ENCODE data around the gene EGLN2. TPM values are rescaled to one million over a fixed set of nuclear protein-coding genes. Genes with fewer than 3 reads are reported as not detected.
A peak's percentile ranks its signal among the peaks of the same experiment; 100 is the strongest.

The EGLN2 gene
- total and polyA plus RNA-seq, 10 of the 15 experiments (the other 5 are each of a cell fraction or from before 2014, with no cell fraction given): 8.6 to 93.0 (median 66.8) TPM

DNA sequence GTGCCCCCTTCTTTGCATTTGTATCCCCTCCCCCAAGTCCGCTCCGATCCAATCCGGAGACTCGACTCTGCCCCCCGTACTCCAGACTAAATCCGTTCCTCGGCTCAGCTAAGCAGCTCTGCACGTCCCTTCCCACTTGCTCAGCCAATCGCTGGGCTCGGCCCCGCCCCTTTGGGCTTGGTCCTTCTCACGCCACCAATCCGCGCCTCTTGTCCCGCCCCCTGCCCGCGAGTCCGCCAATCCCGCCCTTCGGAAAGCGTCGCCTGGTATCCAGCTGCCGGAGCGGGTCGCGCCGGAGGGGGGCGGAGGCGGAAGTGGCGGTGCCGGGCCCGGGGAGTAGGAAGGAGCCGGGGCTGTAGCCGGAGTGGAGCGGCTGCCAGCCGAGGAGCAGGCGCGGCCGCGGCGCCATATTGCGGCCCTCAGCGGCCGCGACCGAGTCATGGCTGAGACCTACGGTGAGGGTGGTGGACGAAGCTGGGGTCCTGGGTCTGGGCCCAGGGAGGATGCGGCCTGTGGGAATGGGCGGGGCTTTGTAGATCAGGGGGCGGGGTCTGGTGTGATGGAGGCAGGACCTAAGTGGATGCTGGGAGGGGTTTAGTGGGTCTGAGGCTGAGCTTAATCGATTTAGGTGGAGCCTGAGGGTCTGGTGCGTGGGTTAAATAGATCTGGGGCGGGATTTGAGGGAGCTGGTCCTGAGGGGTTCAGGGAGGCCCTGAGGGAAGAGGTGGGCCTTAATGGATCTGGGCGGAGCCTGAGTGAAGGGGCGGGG lies 20.9 kb upstream of the EGLN2 start, which contains the start of gene RAB4B (continued):
- TF ChIP-seq, protein P1, sequence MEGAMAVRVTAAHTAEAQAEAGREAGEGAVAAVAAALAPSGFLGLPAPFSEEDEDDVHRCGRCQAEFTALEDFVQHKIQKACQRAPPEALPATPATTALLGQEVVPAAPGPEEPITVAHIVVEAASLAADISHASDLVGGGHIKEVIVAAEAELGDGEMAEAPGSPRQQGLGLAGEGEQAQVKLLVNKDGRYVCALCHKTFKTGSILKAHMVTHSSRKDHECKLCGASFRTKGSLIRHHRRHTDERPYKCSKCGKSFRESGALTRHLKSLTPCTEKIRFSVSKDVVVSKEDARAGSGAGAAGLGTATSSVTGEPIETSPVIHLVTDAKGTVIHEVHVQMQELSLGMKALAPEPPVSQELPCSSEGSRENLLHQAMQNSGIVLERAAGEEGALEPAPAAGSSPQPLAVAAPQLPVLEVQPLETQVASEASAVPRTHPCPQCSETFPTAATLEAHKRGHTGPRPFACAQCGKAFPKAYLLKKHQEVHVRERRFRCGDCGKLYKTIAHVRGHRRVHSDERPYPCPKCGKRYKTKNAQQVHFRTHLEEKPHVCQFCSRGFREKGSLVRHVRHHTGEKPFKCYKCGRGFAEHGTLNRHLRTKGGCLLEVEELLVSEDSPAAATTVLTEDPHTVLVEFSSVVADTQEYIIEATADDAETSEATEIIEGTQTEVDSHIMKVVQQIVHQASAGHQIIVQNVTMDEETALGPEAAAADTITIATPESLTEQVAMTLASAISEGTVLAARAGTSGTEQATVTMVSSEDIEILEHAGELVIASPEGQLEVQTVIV (IDR thresholded peaks at IDR 0.05; ENCODE audit: borderline replicate concordance, partially characterized antibody): peak; percentile 96
- TF ChIP-seq CHD4 (IDR thresholded peaks at IDR 0.05) (no peak), SIX5 (IDR thresholded peaks at IDR 0.05; ENCODE audit: low read depth, low read length, severe bottlenecking) (no peak), PBX3 (IDR thresholded peaks at IDR 0.05; ENCODE audit: insufficient replicate concordance, low read depth, low read length) (no peak), MTA2 (IDR thresholded peaks at IDR 0.05; ENCODE audit: low read depth) (no peak), ESRRA (IDR thresholded peaks at IDR 0.05; ENCODE audit: low read length) (no peak), MYC (IDR thresholded peaks at IDR 0.05; ENCODE audit: insufficient read depth, insufficient read length, insufficient replicate concordance, low read length, severe bottlenecking) (no peak), LARP7 (IDR thresholded peaks at IDR 0.05) (no peak; the same call in 1 of the 2 replicates), NR2C2 (IDR thresholded peaks at IDR 0.05; ENCODE audit: borderline replicate concordance, control insufficient read depth, insufficient read length, low read depth) (no peak), ZNF24 (IDR thresholded peaks at IDR 0.05) (no peak), BHLHE40 (IDR thresholded peaks at IDR 0.05; ENCODE audit: borderline replicate concordance in 1 of 2, low read depth in 2 of 2, low read length in 1 of 2) (peak; percentile 8 to 68; a peak in 1 of 4 replicates), ASH2L (IDR thresholded peaks at IDR 0.05; ENCODE audit: borderline replicate concordance, low read depth) (no peak), TCF7 (IDR thresholded peaks at IDR 0.05; ENCODE audit: borderline replicate concordance) (no peak), CEBPZ (IDR thresholded peaks at IDR 0.05; ENCODE audit: low read depth, low read length) (peak; percentile 83), SMARCA5 (IDR thresholded peaks at IDR 0.05) (no peak), JUND (IDR thresholded peaks at IDR 0.05; ENCODE audit: low read depth, low read length) (no peak)
- TF ChIP-seq, protein P2, sequence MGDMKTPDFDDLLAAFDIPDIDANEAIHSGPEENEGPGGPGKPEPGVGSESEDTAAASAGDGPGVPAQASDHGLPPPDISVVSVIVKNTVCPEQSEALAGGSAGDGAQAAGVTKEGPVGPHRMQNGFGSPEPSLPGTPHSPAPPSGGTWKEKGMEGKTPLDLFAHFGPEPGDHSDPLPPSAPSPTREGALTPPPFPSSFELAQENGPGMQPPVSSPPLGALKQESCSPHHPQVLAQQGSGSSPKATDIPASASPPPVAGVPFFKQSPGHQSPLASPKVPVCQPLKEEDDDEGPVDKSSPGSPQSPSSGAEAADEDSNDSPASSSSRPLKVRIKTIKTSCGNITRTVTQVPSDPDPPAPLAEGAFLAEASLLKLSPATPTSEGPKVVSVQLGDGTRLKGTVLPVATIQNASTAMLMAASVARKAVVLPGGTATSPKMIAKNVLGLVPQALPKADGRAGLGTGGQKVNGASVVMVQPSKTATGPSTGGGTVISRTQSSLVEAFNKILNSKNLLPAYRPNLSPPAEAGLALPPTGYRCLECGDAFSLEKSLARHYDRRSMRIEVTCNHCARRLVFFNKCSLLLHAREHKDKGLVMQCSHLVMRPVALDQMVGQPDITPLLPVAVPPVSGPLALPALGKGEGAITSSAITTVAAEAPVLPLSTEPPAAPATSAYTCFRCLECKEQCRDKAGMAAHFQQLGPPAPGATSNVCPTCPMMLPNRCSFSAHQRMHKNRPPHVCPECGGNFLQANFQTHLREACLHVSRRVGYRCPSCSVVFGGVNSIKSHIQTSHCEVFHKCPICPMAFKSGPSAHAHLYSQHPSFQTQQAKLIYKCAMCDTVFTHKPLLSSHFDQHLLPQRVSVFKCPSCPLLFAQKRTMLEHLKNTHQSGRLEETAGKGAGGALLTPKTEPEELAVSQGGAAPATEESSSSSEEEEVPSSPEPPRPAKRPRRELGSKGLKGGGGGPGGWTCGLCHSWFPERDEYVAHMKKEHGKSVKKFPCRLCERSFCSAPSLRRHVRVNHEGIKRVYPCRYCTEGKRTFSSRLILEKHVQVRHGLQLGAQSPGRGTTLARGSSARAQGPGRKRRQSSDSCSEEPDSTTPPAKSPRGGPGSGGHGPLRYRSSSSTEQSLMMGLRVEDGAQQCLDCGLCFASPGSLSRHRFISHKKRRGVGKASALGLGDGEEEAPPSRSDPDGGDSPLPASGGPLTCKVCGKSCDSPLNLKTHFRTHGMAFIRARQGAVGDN (IDR thresholded peaks at IDR 0.05): no peak
